ENCODE measurements around the gene PLOD2. TPM values are rescaled to one million over a fixed set of nuclear protein-coding genes. Genes with fewer than 3 reads are reported as not detected.

PLOD2 gene
- polyA plus RNA-seq, 1 experiment = 33.2 TPM

DNA sequence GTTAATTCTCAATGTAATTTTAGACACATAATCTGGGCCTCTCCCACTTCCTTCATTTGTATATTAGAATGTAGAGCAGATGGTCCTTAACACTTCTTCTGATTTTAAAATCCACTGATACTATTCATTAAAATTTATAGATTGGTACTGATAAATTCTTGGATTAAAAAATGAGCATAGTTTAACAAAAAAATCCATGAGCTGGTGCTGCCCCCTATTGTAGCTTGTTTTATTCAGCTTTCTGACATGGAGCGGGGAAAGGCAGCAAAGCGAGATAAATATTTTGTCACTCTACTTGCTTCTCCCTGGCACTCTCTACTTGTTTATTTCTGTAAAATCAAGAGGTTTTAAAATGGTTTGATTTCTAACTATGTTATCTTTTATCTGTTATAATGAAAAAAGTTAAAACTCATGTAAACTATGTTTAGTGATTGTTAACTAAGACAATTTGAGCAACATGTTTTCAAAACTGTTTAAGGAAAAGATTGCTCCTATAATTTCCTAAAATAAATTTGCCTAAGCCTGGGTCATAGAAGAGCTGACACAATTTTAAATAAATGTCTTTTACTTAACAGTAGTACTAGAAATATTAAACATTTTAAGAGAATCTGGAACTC, 26.5 kb upstream of the PLOD2 start:
- ChIA-PET POLR2A (no interaction called here), CTCF (interaction anchor here (0.6 to 5.1 kb wide), 16 partner anchors 10 to 412 kb away, joined by 3 to 133 read pairs (median 8); no protein-coding TSS in a partner anchor)

DNA sequence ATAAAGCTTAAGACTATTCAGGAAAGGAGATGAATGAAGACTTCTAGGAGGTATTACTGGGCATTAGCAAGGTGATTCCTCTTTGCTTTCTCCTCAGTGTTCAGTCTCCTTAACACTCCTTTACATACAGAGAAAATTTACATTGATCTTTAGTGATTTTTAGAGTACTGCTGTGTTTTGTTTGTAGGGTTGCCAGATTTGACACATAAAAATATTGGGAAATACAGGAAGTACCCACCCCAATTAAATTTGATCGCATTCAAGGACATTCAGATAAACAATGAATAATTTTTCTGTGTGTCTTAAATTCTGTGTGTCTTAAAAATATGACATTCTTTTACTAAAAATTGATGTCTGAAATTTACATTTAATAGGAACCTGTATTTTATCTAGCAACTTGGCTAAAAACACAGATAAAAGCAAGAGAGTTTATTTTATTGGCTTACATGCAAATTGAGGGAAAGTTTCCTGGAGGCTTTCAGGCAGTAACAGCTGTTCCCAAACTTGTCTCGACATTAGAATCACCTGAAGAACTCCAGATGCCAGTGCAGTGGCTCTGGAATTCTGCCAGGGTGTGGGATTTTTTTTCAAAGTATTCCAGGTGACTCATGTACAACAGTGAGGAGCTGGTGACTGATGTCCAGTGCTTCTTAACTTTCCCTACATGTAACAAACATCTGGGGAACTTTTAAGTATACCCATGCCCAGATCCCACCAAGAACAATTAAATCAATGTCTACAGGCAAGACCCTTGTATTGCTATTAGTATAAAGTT, 23.4 kb upstream of the PLOD2 start:
- CTCF ChIA-PET = interaction anchor here (0.6 to 1.4 kb wide), 3 partner anchors 12 to 143 kb away, joined by 3 to 8 read pairs (median 5); no protein-coding TSS in a partner anchor
- POLR2A ChIA-PET = no interaction called here

More for the DNA sequence above, 26.5 kb upstream of the PLOD2 start:
- Histone ChIP-seq H3K4me3 (ENCODE audit: low read depth, low read length) (no peak overlapping the region), H3K36me3 (ENCODE audit: control insufficient read depth, insufficient read depth, low read length) (no peaks in the 10 kb centered on the region), H3K27me3 (ENCODE audit: control insufficient read depth, insufficient read depth, low read length) (no peaks in the 10 kb centered on the region)
- DNase-seq (ENCODE audit: low read depth) = no peak
- TF ChIP-seq, protein P1, sequence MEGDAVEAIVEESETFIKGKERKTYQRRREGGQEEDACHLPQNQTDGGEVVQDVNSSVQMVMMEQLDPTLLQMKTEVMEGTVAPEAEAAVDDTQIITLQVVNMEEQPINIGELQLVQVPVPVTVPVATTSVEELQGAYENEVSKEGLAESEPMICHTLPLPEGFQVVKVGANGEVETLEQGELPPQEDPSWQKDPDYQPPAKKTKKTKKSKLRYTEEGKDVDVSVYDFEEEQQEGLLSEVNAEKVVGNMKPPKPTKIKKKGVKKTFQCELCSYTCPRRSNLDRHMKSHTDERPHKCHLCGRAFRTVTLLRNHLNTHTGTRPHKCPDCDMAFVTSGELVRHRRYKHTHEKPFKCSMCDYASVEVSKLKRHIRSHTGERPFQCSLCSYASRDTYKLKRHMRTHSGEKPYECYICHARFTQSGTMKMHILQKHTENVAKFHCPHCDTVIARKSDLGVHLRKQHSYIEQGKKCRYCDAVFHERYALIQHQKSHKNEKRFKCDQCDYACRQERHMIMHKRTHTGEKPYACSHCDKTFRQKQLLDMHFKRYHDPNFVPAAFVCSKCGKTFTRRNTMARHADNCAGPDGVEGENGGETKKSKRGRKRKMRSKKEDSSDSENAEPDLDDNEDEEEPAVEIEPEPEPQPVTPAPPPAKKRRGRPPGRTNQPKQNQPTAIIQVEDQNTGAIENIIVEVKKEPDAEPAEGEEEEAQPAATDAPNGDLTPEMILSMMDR (IDR thresholded peaks at IDR 0.05; ENCODE audit: insufficient read depth, low read depth, low read length) = peak; percentile 63

DNA sequence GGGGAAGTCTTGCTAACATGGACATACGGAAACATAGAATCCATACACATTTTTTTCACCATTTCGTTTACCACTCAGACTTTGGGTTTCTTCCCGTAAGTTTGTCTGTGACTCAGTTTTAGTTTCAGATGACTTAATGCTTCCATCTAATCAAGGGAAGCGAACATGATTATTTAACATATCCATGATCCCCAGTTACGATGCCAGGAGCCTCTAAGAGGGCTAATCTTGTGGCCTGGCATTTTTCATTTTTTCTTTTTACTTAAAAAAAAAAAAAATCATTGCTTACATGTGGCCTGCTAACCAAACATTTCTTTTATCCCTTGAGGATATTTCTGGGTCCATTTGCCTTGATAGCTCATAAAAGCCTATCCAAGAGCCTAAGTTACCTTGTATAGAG, 20.2 kb upstream of the PLOD2 start:
- H3K36me3 ChIP-seq (ENCODE audit: control insufficient read depth, insufficient read depth, low read length) = no peaks in the 10 kb centered on the region
- H3K27me3 ChIP-seq (ENCODE audit: control insufficient read depth, insufficient read depth, low read length) = no peaks in the 10 kb centered on the region
- POLR2A ChIA-PET = no interaction called here
- no peak for DNase-seq (ENCODE audit: low read depth)
- CTCF ChIA-PET = interaction anchor here (1.1 kb wide), 1 partner anchor 146 kb away, joined by 4 read pairs; no protein-coding TSS in a partner anchor
- TF ChIP-seq, protein P1 (IDR thresholded peaks at IDR 0.05; ENCODE audit: insufficient read depth, low read depth, low read length) = no peak
- H3K4me3 ChIP-seq (ENCODE audit: low read depth, low read length) = no peak overlapping the region

More for the DNA sequence above, 23.4 kb upstream of the PLOD2 start:
- Histone ChIP-seq H3K36me3 (ENCODE audit: control insufficient read depth, insufficient read depth, low read length) (no peaks in the 10 kb centered on the region), H3K4me3 (ENCODE audit: low read depth, low read length) (no peak overlapping the region), H3K27me3 (ENCODE audit: control insufficient read depth, insufficient read depth, low read length) (no peaks in the 10 kb centered on the region)
- no peak for DNase-seq (ENCODE audit: low read depth)
- TF ChIP-seq, protein P1 (IDR thresholded peaks at IDR 0.05; ENCODE audit: insufficient read depth, low read depth, low read length) = no peak

DNA sequence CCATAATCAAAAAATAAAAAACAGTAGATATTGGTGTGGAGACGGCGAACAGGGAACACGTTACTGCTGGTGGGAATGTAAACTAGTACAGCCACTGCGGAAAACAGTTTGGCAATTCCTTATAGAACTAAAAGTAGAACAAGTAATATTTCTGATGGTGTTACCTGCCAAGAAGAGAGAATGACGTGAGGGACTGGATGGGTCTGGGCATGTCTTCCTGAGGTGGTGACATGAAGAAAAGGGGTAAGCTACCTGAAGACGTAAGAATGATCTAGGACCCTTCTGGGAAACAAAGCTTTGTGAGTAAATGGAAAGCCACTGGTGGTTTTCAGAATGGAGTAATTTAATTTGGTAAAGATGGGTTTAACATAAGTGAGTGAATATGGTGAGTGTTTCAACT, 19.4 kb upstream of the PLOD2 start:
- DNase-seq (ENCODE audit: low read depth) = no peak
- Histone ChIP-seq H3K4me3 (ENCODE audit: low read depth, low read length) (no peak overlapping the region), H3K27me3 (ENCODE audit: control insufficient read depth, insufficient read depth, low read length) (no peaks in the 10 kb centered on the region), H3K36me3 (ENCODE audit: control insufficient read depth, insufficient read depth, low read length) (no peaks in the 10 kb centered on the region)
- POLR2A ChIA-PET = no interaction called here
- TF ChIP-seq, protein P1 (IDR thresholded peaks at IDR 0.05; ENCODE audit: insufficient read depth, low read depth, low read length) = no peak
- CTCF ChIA-PET = interaction anchor here (0.8 kb wide), 1 partner anchor 13 kb away, joined by 3 read pairs; no protein-coding TSS in a partner anchor

DNA sequence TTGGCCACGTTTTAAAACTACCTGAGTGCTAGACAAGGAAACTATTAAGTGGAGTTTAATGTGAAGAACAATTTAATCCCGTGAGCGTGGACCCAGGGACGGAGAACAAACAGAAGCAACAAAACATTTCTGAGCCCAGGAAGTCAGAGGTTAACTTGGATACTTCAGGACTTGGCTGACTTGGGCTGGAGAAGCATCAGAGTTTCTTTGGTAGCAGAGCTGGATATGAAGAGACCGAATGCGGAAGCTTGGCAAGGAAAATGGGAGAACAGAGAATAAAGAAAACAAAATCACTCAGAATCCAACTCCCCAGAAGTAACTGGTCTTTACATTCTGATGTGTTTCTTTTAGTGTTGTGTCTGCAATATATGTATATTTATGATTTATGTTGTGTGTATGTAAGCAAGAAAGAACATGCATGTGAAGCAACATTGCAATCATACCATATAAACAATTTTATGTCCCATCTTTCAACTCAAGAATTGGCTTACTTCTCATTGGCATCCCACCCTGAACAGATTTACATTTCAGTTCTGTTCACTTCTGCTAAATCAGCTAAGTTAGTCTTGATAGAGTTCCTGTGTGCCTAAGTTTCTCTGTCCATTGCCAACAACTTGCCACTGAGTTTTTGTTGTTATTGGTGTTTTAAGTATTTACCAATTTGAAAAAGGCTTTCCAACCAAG, 17.2 kb upstream of the PLOD2 start:
- H3K27me3 ChIP-seq (ENCODE audit: control insufficient read depth, insufficient read depth, low read length) = no peaks in the 10 kb centered on the region
- ChIA-PET POLR2A (no interaction called here), CTCF (interaction anchor here (1.2 to 2.1 kb wide), 4 partner anchors 10 to 113 kb away, joined by 4 to 11 read pairs (median 6); no protein-coding TSS in a partner anchor)
- H3K4me3 ChIP-seq (ENCODE audit: low read depth, low read length) = no peak overlapping the region
- TF ChIP-seq, protein P1 (IDR thresholded peaks at IDR 0.05; ENCODE audit: insufficient read depth, low read depth, low read length) = no peak
- no peaks in the 10 kb centered on the region for H3K36me3 ChIP-seq (ENCODE audit: control insufficient read depth, insufficient read depth, low read length)
- DNase-seq (ENCODE audit: low read depth) = no peak
